Adrenal gland (tissue), 12 donors: Measurements from ENCODE around the gene PRDX2. TPM values are rescaled to one million over a fixed set of nuclear protein-coding genes. Genes with fewer than 3 reads are reported as not detected.

Experiments used
- DNase-seq, 7 donors: peaks; one replicate each; pipeline ENCODE4 v3.0.0-alpha.2; 2019 to 2020
- H3K27ac ChIP-seq, 5 donors: fragments of 200-600 bp; sonication (generic) in 4 of 5; 1 replicate in 3 of 5; 2 replicates in 2 of 5; pipeline versions ENCODE4 v1.5.1 to v1.8.0; 2016 to 2020; ENCODE audit warnings: mild to moderate bottlenecking in 1 of 5
- H3K27me3 ChIP-seq: fragments of 200-600 bp; 2 replicates; pipeline ENCODE4 v1.8.0; 2021
- H3K36me3 ChIP-seq, 2 donors: fragments of 200-600 bp; replicated peaks in 1 of 2; 1 replicate in 1 of 2; 2 replicates in 1 of 2; pipeline versions ENCODE4 v1.5.1 to v1.8.0; 2018 to 2022
- H3K4me1 ChIP-seq, 2 donors: fragments of 200-600 bp; replicated peaks in 1 of 2; 1 replicate in 1 of 2; 2 replicates in 1 of 2; pipeline versions ENCODE4 v1.5.1 to v1.8.0; 2018 to 2021
- H3K4me3 ChIP-seq, 4 donors: fragments of 200-600 bp; sonication (generic) in 3 of 4; one replicate each; pipeline ENCODE4 v1.5.1; 2016 to 2018
- H3K9me3 ChIP-seq, 3 donors: fragments of 200-600 bp; sonication (generic) in 1 of 3; replicated peaks in 1 of 3; 1 replicate in 2 of 3; 2 replicates in 1 of 3; pipeline versions ENCODE4 v1.5.1 to v1.8.0; 2016 to 2021
- CTCF ChIP-seq, 6 experiments: fragments of 450-650 bp in 4 of 6; fragments of 200-600 bp in 2 of 6; sonication (generic) in 1 of 6; IDR thresholded peaks; 1 replicate in 5 of 6; 2 replicates in 1 of 6; pipeline versions ENCODE4 v1.5.1 to v1.8.0; 2016 to 2021; ENCODE audit warnings: antibody characterized with exemption in 6 of 6, mild to moderate bottlenecking in 2 of 6, moderate library complexity in 1 of 6
- POLR2A ChIP-seq, 2 donors: fragments of 450-650 bp; IDR thresholded peaks; one replicate each; pipeline ENCODE4 v1.6.1; 2017; ENCODE audit warnings: antibody characterized with exemption in 2 of 2, mild to moderate bottlenecking in 2 of 2, moderate library complexity in 1 of 2
- WGBS, 4 donors: extraction: QIAGEN DNeasy Blood & Tissue Kit in 2 of 4; methylation state at CpG; one replicate each; pipeline versions ENCODE4 v1.1.5 to v1.1.7; 2013 to 2017; 5-methylcytosine and 5-hydroxymethylcytosine counted together
- intact Hi-C, 2 donors: fragments of 100-400 bp; cut with DNase I; formaldehyde crosslinking; loops; one replicate each; pipeline versions ENCODE4 v1.14.1 to v1.15.0; 2022 to 2023
- polyA plus RNA-seq, 3 donors: library from polyadenylated mRNA; stranded (reverse); fragments of 200-250 nt in 2 of 3; fragments of 350-450 nt in 1 of 3; fragmentation: Illumina TruSeq in 1 of 3; extraction: RNeasy Lipid Tissue Mini Kit (QIAGEN cat#74804) in 1 of 3; gene quantifications; one replicate each; pipeline ENCODE4 v1.2.3, GENCODE V29; 2013 to 2014
- total RNA-seq, 9 donors: library from RNA; depleted of rRNA in 4 of 9; stranded (reverse); fragments of >200 nt in 4 of 9; fragments of 120-200 nt in 1 of 9; fragmentation: NEBNext Ultra II Directional in 1 of 9; extraction: Animal tissue kit (Norgen Biotek cat#: 25700) in 1 of 9; gene quantifications; one replicate each; pipeline versions ENCODE4 v1.1.0 to v1.2.4, GENCODE V29; 2013 to 2023
- donor health status: healthy with polysubstance abuse.
- donor health status: Bipolar disorder and iron deficiency.
- donor health status: DM: yes; HTN: yes; CAD: no.
- donor health status: DM: no; HTN: no; CAD: no.
- donor health status: DM: no; HTN: no; CAD: no.
- donor health status: DM: yes; HTN: yes; CAD: no.

Gene PRDX2
- total and polyA plus RNA-seq, 12 donors, result 146 to 1,660 (median 835) TPM

- no peaks in the 10 kb centered on the region for H3K9me3 ChIP-seq
- WGBS, 4 donors, result 63 to 79% (median 69%) methylated on average over 9 to 37 of the region's 37 CpGs
- H3K4me1 ChIP-seq, result peaks cover under 1% of the 10 kb centered on the region in 2 donors
- DNase-seq, result peak in 2 of 7 donors; percentile 31
- no peak overlapping the region for H3K27ac ChIP-seq
- TF ChIP-seq POLR2A (IDR thresholded peaks at IDR 0.05), result no peak
- no peak for TF ChIP-seq CTCF (IDR thresholded peaks at IDR 0.05)
- peaks cover 0 to 6% of the 10 kb centered on the region in 2 donors for H3K36me3 ChIP-seq
- no peak overlapping the region for H3K4me3 ChIP-seq
- no peaks in the 10 kb centered on the region for H3K27me3 ChIP-seq
- intact Hi-C loops, result loop anchor here (5.0 to 10.0 kb wide), 3 partner anchors 33 to 75 kb away; partner anchors contain the start of genes PRDX2 (in 1 of the 2) and THSD8 (in 1 of the 2)
Observed at GRCh38 chr19:12769689-12770088, 31.9 kb downstream of the PRDX2 start.

GRCh38 chr19:12767666-12768065 lies 33.9 kb downstream of the PRDX2 start:
- no peak overlapping the region for H3K27ac ChIP-seq
- no peaks in the 10 kb centered on the region for H3K9me3 ChIP-seq
- WGBS, 4 donors, result 95 to 98% (median 98%) methylated on average over 6 to 15 of the region's 15 CpGs
- no peak for DNase-seq
- intact Hi-C loops, result loop anchor here (5.0 to 10.0 kb wide), 3 partner anchors 35 to 77 kb away; partner anchors contain the start of genes PRDX2 (in 1 of the 2) and THSD8 (in 1 of the 2)
- H3K4me1 ChIP-seq, result no peaks in the 10 kb centered on the region
- no peaks in the 10 kb centered on the region for H3K27me3 ChIP-seq
- H3K36me3 ChIP-seq, result peaks cover 0 to 12% of the 10 kb centered on the region in 2 donors
- H3K4me3 ChIP-seq, result no peak overlapping the region
- TF ChIP-seq CTCF (IDR thresholded peaks at IDR 0.05) (no peak), POLR2A (IDR thresholded peaks at IDR 0.05) (no peak)

GRCh38 chr19:12767150-12767549 lies 34.5 kb downstream of the PRDX2 start:
- no peak overlapping the region for H3K27ac ChIP-seq
- no peak for TF ChIP-seq CTCF (IDR thresholded peaks at IDR 0.05)
- TF ChIP-seq POLR2A (IDR thresholded peaks at IDR 0.05), result no peak
- no peaks in the 10 kb centered on the region for H3K9me3 ChIP-seq
- H3K36me3 ChIP-seq, result peaks cover 0 to 12% of the 10 kb centered on the region in 2 donors
- 90 to 100% (median 92%) methylated on average over 2 to 11 of the region's 11 CpGs for WGBS, 4 donors
- H3K4me3 ChIP-seq, result no peak overlapping the region
- DNase-seq, result no peak
- no peaks in the 10 kb centered on the region for H3K27me3 ChIP-seq
- intact Hi-C loops, result loop anchor here (5.0 to 10.0 kb wide), 3 partner anchors 35 to 78 kb away; partner anchors contain the start of genes PRDX2 (in 1 of the 2) and THSD8 (in 1 of the 2)
- H3K4me1 ChIP-seq, result no peaks in the 10 kb centered on the region

GRCh38 chr19:12766051-12766521 lies 35.5 kb downstream of the PRDX2 start:
- 2 to 61% (median 27%) methylated on average over 9 to 30 of the region's 30 CpGs for WGBS, 4 donors
- peak overlapping the region in 1 of 4 donors; percentile 60 for H3K4me3 ChIP-seq
- H3K27ac ChIP-seq, result peak overlapping the region in 2 of 5 donors; percentile 54 to 72
- no peaks in the 10 kb centered on the region for H3K9me3 ChIP-seq
- DNase-seq, result peak; percentile 75 to 92 (median 86)
- no peaks in the 10 kb centered on the region for H3K27me3 ChIP-seq
- TF ChIP-seq POLR2A (IDR thresholded peaks at IDR 0.05) (peak in 1 of 2 donors; percentile 47), CTCF (IDR thresholded peaks at IDR 0.05) (peak; percentile 60 to 95 (median 82))
- no peaks in the 10 kb centered on the region for H3K4me1 ChIP-seq
- H3K36me3 ChIP-seq, result peaks cover 0 to 12% of the 10 kb centered on the region in 2 donors
- intact Hi-C loops, result loop anchor here (5.0 to 10.0 kb wide), 3 partner anchors 36 to 79 kb away; partner anchors contain the start of genes PRDX2 (in 1 of the 2) and THSD8 (in 1 of the 2)
